Common myeloid progenitor, CD34-positive (primary cell): ENCODE data around the gene ESYT1.

Experiments used
- CTCF ChIA-PET: fragments of 350-600 bp; sonication (Branson Sonifier 250); formaldehyde crosslinking; loops from one replicate; lab custom pipeline; 2021; ENCODE audit warnings: antibody characterized with exemption; lab: Charles Lee
- POLR2A ChIA-PET: fragments of 350-600 bp; sonication (Branson Sonifier 250); formaldehyde crosslinking; loops from one replicate; lab custom pipeline; 2021; ENCODE audit warnings: antibody characterized with exemption; lab: Charles Lee
- DNase-seq, 3 donors: peaks; one replicate each; pipeline versions ENCODE4 v3.0.0 to v3.0.0-alpha.2; 2013
- H3K27ac ChIP-seq, 2 experiments: 1 replicate in 1 of 2; 2 replicates in 1 of 2; pipeline ENCODE4 v1.7.0; 2013; ENCODE audit warnings: inconsistent platforms in 2 of 2, low read length in 2 of 2, mild to moderate bottlenecking in 2 of 2, low read depth in 1 of 2, moderate library complexity in 1 of 2; ENCODE audit not compliant: severe bottlenecking in 2 of 2, insufficient read depth in 1 of 2, poor library complexity in 1 of 2
- H3K27me3 ChIP-seq, 5 experiments: replicated peaks in 2 of 5; 1 replicate in 3 of 5; 2 replicates in 2 of 5; pipeline versions ENCODE4 v1.6.1 to v1.7.0; 2013; ENCODE audit warnings: low read length in 4 of 5, mild to moderate bottlenecking in 2 of 5, moderate library complexity in 2 of 5, inconsistent platforms in 1 of 5; ENCODE audit not compliant: insufficient read depth in 5 of 5, control insufficient read depth in 4 of 5
- H3K36me3 ChIP-seq, 4 experiments: 1 replicate in 2 of 4; 2 replicates in 2 of 4; pipeline versions ENCODE4 v1.6.1 to v1.7.0; 2013; ENCODE audit warnings: low read length in 3 of 4, control low read depth in 1 of 4, mild to moderate bottlenecking in 1 of 4; ENCODE audit not compliant: control insufficient read depth in 4 of 4, insufficient read depth in 4 of 4
- H3K4me1 ChIP-seq, 4 experiments: 1 replicate in 3 of 4; 2 replicates in 1 of 4; pipeline versions ENCODE4 v1.6.1 to v1.7.1; 2013; ENCODE audit warnings: low read length in 3 of 4, mild to moderate bottlenecking in 3 of 4, control low read depth in 1 of 4, inconsistent platforms in 1 of 4, moderate library complexity in 1 of 4; ENCODE audit not compliant: control insufficient read depth in 4 of 4, insufficient read depth in 4 of 4; ENCODE audit errors: control extremely low read depth in 1 of 4
- H3K4me3 ChIP-seq, 7 experiments: 1 replicate in 4 of 7; 2 replicates in 3 of 7; pipeline versions ENCODE4 v1.5.1 to v1.7.0; 2013; ENCODE audit warnings: mild to moderate bottlenecking in 7 of 7, low read length in 6 of 7, moderate library complexity in 6 of 7, inconsistent platforms in 2 of 7, low read depth in 2 of 7, control low read depth in 1 of 7; ENCODE audit not compliant: insufficient read depth in 4 of 7, control insufficient read depth in 1 of 7; ENCODE audit errors: extremely low read depth in 1 of 7
- H3K9me3 ChIP-seq, 5 experiments: 1 replicate in 4 of 5; 2 replicates in 1 of 5; pipeline versions ENCODE4 v1.6.1 to v1.7.1; 2013; ENCODE audit warnings: low read length in 4 of 5, mild to moderate bottlenecking in 2 of 5, inconsistent platforms in 1 of 5, low read depth in 1 of 5, moderate library complexity in 1 of 5; ENCODE audit not compliant: control insufficient read depth in 4 of 5, insufficient read depth in 2 of 5; ENCODE audit errors: control extremely low read depth in 1 of 5
- WGBS: methylation state at CpG from one replicate; pipeline ENCODE4 v1.1.5; 2013; ENCODE audit not compliant: insufficient coverage; 5-methylcytosine and 5-hydroxymethylcytosine counted together

The ESYT1 gene

GRCh38 chr12:56161690-56162351 lies 33.8 kb downstream of the ESYT1 start:
- Histone ChIP-seq H3K4me3 (no peak overlapping the region), H3K36me3 (peaks cover 2 to 70% (median 60%) of the 10 kb centered on the region in 4 experiments), H3K27ac (no peak overlapping the region), H3K9me3 (no peaks in the 10 kb centered on the region), H3K27me3 (no peaks in the 10 kb centered on the region), H3K4me1 (peaks cover 10 to 33% (median 30%) of the 10 kb centered on the region in 4 experiments)
- POLR2A ChIA-PET = interaction anchor here (0.6 to 1.8 kb wide), 6 partner anchors 16 to 610 kb away, joined by 3 to 6 read pairs (median 4); partner anchors contain the start of genes ESYT1 and RNF41
- DNase-seq = no peak
- WGBS = 98% methylated on average over 6 of the region's 10 CpGs
- CTCF ChIA-PET = interaction anchor here (0.7 to 6.0 kb wide), 13 partner anchors 7 to 96 kb away, joined by 3 to 47 read pairs (median 5); partner anchors contain the start of genes ANKRD52, ESYT1, SMARCC2 and ZC3H10

DNA sequence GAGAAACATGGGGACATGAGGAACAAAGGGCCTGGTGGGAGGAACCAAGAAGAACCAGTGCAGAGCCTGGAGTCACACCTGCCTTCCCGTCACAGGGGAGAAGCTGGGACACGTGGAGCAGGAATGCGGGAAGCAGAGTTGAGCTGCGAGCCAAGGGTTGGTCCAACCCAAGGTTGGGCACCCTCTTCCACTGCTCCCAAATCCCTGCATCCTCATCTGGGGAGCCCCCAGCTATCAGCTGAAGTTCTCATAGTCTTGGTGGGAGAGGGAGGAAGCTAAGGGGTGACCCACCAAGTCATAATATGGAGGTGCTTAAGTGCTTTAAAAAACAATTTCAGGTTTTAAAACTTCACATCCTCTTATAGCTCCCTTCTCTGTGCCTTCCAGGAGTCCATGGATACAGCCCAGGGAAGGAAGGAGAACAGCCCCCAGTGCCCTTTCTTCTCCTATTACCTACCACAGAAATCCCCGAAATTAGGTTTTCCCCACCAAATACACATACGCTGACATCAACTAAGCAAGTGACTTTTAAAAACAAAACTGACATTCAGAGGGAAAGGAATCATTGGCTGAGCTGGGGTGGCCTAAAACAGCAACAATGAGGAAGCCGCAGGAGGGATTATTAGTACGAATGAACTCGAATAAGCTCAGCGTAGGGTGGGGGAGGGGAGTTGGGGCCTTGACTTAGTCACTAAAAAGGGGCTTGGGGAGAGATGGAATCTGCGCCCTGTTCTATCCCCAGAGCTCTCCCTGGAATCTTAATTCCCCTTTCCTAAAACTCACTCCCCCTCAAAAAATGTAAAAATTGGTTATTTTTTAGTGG lies 34.6 kb downstream of the ESYT1 start:
- POLR2A ChIA-PET = interaction anchor here (0.6 to 1.8 kb wide), 8 partner anchors 13 to 609 kb away, joined by 3 to 5 read pairs (median 4); partner anchors contain the start of genes ESYT1 and ZC3H10
- CTCF ChIA-PET = interaction anchor here (0.9 to 6.0 kb wide), 8 partner anchors 8 to 96 kb away, joined by 3 to 47 read pairs (median 5); partner anchors contain the start of genes ANKRD52, SMARCC2 and ZC3H10
- Histone ChIP-seq H3K27ac (peak overlapping the region in 1 of 2 experiments; percentile 20), H3K4me3 (no peak overlapping the region), H3K36me3 (peaks cover 2 to 78% (median 63%) of the 10 kb centered on the region in 4 experiments), H3K9me3 (no peaks in the 10 kb centered on the region), H3K4me1 (peaks cover 10 to 25% (median 22%) of the 10 kb centered on the region in 4 experiments), H3K27me3 (no peaks in the 10 kb centered on the region)
- DNase-seq = peak in 1 of 3 donors; percentile 20
- WGBS = 92% methylated on average over 5 of the region's 11 CpGs

DNA sequence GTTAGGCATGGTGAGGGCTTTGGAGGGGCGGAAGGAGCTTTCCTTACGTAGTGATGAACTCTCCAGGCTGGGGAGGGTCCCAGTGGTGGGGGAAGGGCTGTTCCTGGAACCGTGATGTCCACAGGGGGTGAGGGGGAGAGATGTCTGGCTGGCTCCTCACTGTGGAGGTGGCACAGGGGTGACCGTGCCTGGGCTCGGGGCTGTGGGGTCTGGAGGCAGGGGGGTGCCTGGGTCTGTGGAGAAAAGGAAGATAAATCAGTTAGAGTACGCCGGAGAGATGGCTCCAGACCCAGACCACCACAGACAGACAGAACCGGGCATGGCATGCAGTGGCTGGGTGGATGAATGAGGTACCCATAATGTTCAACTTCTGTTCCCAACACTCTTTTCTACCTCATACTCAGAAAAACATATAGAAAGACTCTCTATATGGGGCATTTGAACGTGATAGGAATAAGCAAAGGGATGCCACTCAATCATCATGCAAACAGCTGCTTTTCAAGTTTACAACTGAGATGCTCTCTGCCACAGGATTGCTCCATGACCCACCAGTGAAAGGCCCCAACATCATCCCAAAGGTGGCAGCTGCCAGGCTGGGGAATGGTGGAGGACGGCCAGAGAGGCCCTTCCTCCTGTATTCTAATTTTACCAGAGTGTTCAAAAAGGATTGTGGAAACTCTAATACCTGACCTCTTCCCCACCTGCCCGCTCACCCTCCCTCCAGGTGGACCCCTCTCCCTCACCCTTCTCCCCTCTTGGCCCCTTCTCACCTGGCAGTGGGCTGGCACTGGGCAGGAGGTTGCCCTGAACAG lies 35.7 kb downstream of the ESYT1 start:
- no peak overlapping the region for H3K4me3 ChIP-seq
- no peak for DNase-seq
- CTCF ChIA-PET = interaction anchor here (1.4 to 6.0 kb wide), 5 partner anchors 10 to 94 kb away, joined by 3 to 47 read pairs (median 17); partner anchors contain the start of genes ANKRD52 and ZC3H10
- no peak overlapping the region for H3K27ac ChIP-seq
- POLR2A ChIA-PET = interaction anchor here (0.6 to 1.8 kb wide), 4 partner anchors 12 to 172 kb away, joined by 3 to 5 read pairs (median 4); partner anchors contain the start of gene ESYT1
- peaks cover 8 to 24% (median 21%) of the 10 kb centered on the region in 4 experiments for H3K4me1 ChIP-seq
- no peaks in the 10 kb centered on the region for H3K9me3 ChIP-seq
- no peaks in the 10 kb centered on the region for H3K27me3 ChIP-seq
- peaks cover 4 to 89% (median 67%) of the 10 kb centered on the region in 4 experiments for H3K36me3 ChIP-seq
- 90% methylated on average over 5 of the region's 11 CpGs for WGBS

GRCh38 chr12:56164345-56164729 lies 36.3 kb downstream of the ESYT1 start:
- 99% methylated on average over 9 of the region's 17 CpGs for WGBS
- peaks cover 5 to 19% (median 16%) of the 10 kb centered on the region in 4 experiments for H3K4me1 ChIP-seq
- H3K4me3 ChIP-seq = no peak overlapping the region
- H3K27me3 ChIP-seq = no peaks in the 10 kb centered on the region
- no peak for DNase-seq
- no peaks in the 10 kb centered on the region for H3K9me3 ChIP-seq
- H3K27ac ChIP-seq = no peak overlapping the region
- ChIA-PET POLR2A (no interaction called here), CTCF (interaction anchor here (1.4 to 6.0 kb wide), 2 partner anchors 10 to 40 kb away, joined by 3 to 47 read pairs; no protein-coding TSS in a partner anchor)
- peaks cover 4 to 94% (median 69%) of the 10 kb centered on the region in 4 experiments for H3K36me3 ChIP-seq

- no peaks in the 10 kb centered on the region for H3K27me3 ChIP-seq
- no peak overlapping the region for H3K27ac ChIP-seq
- WGBS = 94% methylated on average over 3 of the region's 4 CpGs
- H3K36me3 ChIP-seq = peaks cover 8 to 94% (median 70%) of the 10 kb centered on the region in 4 experiments
- H3K4me3 ChIP-seq = no peak overlapping the region
- ChIA-PET POLR2A (interaction anchor here (0.6 kb wide), 1 partner anchor 17 kb away, joined by 5 read pairs; no protein-coding TSS in a partner anchor), CTCF (interaction anchor here (1.3 to 6.0 kb wide), 4 partner anchors 9 to 46 kb away, joined by 3 to 47 read pairs (median 5); no protein-coding TSS in a partner anchor)
- no peak for DNase-seq
- peaks cover 0 to 8% (median 6%) of the 10 kb centered on the region in 4 experiments for H3K4me1 ChIP-seq
- H3K9me3 ChIP-seq = no peaks in the 10 kb centered on the region
These were observed 37.3 kb downstream of the ESYT1 start for GRCh38 chr12:56165369-56165768.

DNA sequence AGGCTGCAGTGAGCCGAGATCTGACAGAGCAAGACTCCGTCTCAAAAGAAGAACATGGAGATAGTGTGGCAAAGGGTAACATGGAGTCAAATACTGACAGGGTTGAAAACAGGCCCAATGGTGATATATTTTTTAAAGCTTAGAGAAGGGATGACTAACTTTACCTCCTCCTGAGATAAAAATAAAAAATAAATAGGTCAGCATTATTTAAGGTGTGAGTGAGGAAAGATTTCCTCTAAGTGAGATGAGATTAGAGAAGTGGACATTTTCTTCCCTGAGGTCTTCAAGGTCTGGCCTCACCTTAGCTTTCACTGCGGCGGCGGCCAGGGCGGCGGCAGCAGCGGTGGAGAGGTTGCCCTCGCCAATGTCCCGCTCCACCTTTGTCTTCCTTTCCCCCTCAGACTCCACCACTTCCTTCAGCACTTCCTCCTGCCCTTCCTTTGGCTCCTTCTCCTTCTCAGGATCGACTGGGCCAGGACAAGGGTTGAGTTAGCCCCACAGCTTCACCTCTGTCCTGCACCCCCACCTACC lies 41.2 kb downstream of the ESYT1 start:
- no peaks in the 10 kb centered on the region for H3K4me1 ChIP-seq
- no peak for DNase-seq
- H3K27me3 ChIP-seq = no peaks in the 10 kb centered on the region
- peak overlapping the region in 1 of 2 experiments; percentile 49 for H3K27ac ChIP-seq
- H3K4me3 ChIP-seq = no peak overlapping the region
- H3K36me3 ChIP-seq = peaks cover 27 to 91% (median 70%) of the 10 kb centered on the region in 4 experiments
- POLR2A ChIA-PET = interaction anchor here (0.5 to 0.6 kb wide), 2 partner anchors 11 to 13 kb away, joined by 3 to 4 read pairs; partner anchors contain the start of gene MYL6
- CTCF ChIA-PET = interaction anchor here (1.0 to 1.3 kb wide), 3 partner anchors 8 to 45 kb away, joined by 3 to 4 read pairs (median 3); partner anchors contain the start of gene SMARCC2
- H3K9me3 ChIP-seq = no peaks in the 10 kb centered on the region
- whole genome bisulfite sequencing = 87% methylated on average over 11 of the region's 11 CpGs
